HFFc6 (cell line): ENCODE measurements around the gene TIPRL. TPM values are rescaled to one million over a fixed set of nuclear protein-coding genes. Genes with fewer than 3 reads are reported as not detected.

ENCODE experiments used
- DNase-seq: peaks from one replicate; pipeline ENCODE4 v3.0.0-alpha.2; 2018
- H3K27ac Mint-ChIP-seq: 2 replicates; pipeline ENCODE4 v1.8.0; 2020; ENCODE audit warnings: mild to moderate bottlenecking, mixed read lengths
- H3K27me3 Mint-ChIP-seq: 2 replicates; pipeline ENCODE4 v1.8.0; 2021; ENCODE audit warnings: mild to moderate bottlenecking, moderate library complexity, mixed read lengths; ENCODE audit not compliant: insufficient read depth
- H3K36me3 Mint-ChIP-seq: 2 replicates; pipeline ENCODE4 v1.8.0; 2021; ENCODE audit warnings: low read depth, mixed read lengths
- H3K4me1 Mint-ChIP-seq: 2 replicates; pipeline ENCODE4 v1.8.0; 2020; ENCODE audit warnings: low read depth, mixed read lengths
- H3K4me3 Mint-ChIP-seq: 2 replicates; pipeline ENCODE4 v1.8.0; 2020; ENCODE audit warnings: mild to moderate bottlenecking, moderate library complexity, mixed read lengths
- H3K9me3 Mint-ChIP-seq: 2 replicates; pipeline ENCODE4 v1.8.0; 2020; ENCODE audit warnings: mild to moderate bottlenecking, mixed read lengths
- total RNA-seq, 6 experiments: library from RNA; stranded (reverse); fragmentation: NEBNext Ultra II Directional; extraction: Animal tissue kit (Norgen Biotek cat#: 25700); gene quantifications; 2 replicates in 1 of 6; 3 replicates in 5 of 6; pipeline ENCODE4 v1.2.3, GENCODE V29; 2021
- TF ChIP-seq, protein P1 (sequence below): fragments of 200-600 bp; sonication (generic); IDR thresholded peaks from 2 replicates; pipeline ENCODE4 v1.5.0; 2021; ENCODE audit warnings: antibody characterized with exemption, mild to moderate bottlenecking

The TIPRL gene
- total RNA-seq, 6 experiments from 2014 or later: 38.8 to 46.2 (median 44.2) TPM

DNA sequence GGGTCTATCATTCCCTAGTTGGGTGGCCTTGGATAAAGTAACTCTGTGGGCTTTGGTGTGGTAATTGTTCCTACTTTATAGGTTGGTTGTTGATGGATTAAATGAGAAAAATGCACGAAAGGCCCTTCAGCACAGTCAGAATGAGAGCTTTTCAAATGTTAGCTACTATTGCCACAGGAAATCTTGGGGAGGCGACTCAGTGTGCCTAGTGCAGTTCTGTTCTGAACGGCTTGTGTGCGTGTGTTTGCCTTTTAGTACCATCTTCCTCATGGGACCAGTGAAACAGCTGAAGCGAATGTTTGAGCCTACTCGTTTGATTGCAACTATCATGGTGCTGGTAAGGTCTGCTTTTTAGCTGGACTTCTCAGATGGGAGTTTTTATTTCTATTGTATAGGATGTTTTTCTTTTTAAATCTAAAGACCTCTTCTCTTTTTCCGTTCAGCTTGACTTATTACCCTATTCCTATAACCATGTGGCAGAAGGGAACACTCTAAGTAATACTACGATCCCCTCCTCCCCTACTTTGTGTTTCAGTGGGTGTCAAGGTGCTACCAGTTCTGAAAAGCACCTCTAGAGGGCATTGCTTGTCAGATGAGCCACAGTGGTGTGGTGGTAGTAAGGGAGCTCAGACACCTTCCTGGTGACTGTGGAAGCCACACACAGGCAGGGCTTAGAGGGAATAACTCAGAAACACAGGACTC lies 56.2 kb downstream of the TIPRL start:
- Mint-ChIP-seq H3K27ac (peak overlapping the region; percentile 18), H3K4me3 (no peak overlapping the region), H3K4me1 (peaks cover 34% of the 10 kb centered on the region), H3K36me3 (peaks cover 27% of the 10 kb centered on the region), H3K9me3 (no peaks in the 10 kb centered on the region), H3K27me3 (no peaks in the 10 kb centered on the region; the same call in 1 of the 2 replicates)
- peak; percentile 70 for DNase-seq
- TF ChIP-seq, protein P1, sequence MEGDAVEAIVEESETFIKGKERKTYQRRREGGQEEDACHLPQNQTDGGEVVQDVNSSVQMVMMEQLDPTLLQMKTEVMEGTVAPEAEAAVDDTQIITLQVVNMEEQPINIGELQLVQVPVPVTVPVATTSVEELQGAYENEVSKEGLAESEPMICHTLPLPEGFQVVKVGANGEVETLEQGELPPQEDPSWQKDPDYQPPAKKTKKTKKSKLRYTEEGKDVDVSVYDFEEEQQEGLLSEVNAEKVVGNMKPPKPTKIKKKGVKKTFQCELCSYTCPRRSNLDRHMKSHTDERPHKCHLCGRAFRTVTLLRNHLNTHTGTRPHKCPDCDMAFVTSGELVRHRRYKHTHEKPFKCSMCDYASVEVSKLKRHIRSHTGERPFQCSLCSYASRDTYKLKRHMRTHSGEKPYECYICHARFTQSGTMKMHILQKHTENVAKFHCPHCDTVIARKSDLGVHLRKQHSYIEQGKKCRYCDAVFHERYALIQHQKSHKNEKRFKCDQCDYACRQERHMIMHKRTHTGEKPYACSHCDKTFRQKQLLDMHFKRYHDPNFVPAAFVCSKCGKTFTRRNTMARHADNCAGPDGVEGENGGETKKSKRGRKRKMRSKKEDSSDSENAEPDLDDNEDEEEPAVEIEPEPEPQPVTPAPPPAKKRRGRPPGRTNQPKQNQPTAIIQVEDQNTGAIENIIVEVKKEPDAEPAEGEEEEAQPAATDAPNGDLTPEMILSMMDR: peak; percentile 81

DNA sequence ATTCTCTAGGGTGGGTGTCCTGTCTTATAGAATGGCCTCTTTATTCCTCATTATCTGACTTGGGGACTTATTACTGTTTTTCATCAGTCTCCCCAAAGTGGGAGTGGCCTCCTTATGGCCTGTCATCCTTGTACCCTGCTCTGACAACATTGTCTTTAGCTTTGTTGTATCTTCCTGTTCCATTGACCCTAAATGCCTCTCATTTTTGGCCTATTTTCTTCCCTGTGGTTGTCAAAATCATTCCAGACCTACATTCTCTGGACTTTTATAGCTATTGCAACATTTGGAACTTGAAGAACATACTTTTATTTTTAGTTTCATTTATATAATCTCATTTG lies 56.8 kb downstream of the TIPRL start:
- H3K9me3 Mint-ChIP-seq: no peaks in the 10 kb centered on the region
- no peak overlapping the region; the same call in 1 of the 2 replicates for H3K27ac Mint-ChIP-seq
- H3K27me3 Mint-ChIP-seq: no peaks in the 10 kb centered on the region; the same call in 1 of the 2 replicates
- H3K4me3 Mint-ChIP-seq: no peak overlapping the region
- H3K36me3 Mint-ChIP-seq: peaks cover 31% of the 10 kb centered on the region
- TF ChIP-seq, protein P1: peak; percentile 38; the same call in 1 of the 2 replicates
- peaks cover 32% of the 10 kb centered on the region for H3K4me1 Mint-ChIP-seq
- DNase-seq: peak; percentile 36

GRCh38 chr1:168235937-168236336 lies 57.2 kb downstream of the TIPRL start:
- Mint-ChIP-seq H3K27me3 (no peaks in the 10 kb centered on the region; the same call in 1 of the 2 replicates), H3K27ac (no peak overlapping the region; the same call in 1 of the 2 replicates), H3K36me3 (peaks cover 31% of the 10 kb centered on the region), H3K4me3 (no peak overlapping the region), H3K4me1 (peaks cover 28% of the 10 kb centered on the region), H3K9me3 (no peaks in the 10 kb centered on the region)
- TF ChIP-seq, protein P1: no peak
- DNase-seq: no peak

DNA sequence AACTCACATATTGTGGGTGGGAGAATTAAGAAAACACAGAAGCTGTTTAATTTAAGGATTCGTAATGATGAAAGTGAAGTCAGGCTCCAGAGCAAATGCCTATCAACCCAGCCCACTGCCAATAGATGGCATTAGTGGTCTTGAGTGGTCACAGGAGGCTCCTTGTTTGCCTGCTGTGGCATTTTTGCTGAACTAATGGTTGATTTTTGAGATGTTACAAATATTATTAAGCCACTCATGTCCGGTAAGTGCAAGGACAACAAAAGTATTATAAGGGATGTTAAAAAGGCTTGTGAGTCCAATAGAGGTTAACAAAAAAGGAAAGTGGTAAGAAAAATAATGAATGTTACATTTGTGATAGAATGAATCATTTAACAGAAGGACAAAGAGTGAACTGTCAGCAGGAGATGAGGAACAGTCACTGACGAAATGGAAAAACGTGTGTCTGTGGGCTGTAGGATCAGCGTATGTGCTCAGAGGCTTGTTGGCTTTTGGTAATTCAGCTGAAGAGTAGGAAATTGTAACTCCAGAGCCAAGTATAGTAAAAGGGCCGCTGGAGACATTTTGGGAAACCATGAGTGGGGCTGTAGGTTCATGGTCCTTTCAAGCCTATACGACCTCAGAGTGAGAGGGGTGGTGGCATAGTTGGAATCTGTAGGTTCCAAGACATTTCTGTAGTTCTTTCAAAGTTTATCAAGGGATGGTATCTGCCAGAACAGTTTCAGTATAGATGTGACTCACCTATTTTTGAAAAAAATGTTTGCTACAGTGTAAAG lies 58.3 kb downstream of the TIPRL start:
- H3K36me3 Mint-ChIP-seq: peaks cover 31% of the 10 kb centered on the region
- DNase-seq: no peak

GRCh38 chr1:168243198-168243597 lies 64.4 kb downstream of the TIPRL start:
- Mint-ChIP-seq H3K36me3 (peaks cover 55% of the 10 kb centered on the region), H3K4me3 (no peak overlapping the region), H3K27ac (no peak overlapping the region), H3K9me3 (no peaks in the 10 kb centered on the region), H3K27me3 (no peaks in the 10 kb centered on the region), H3K4me1 (no peaks in the 10 kb centered on the region; the same call in 1 of the 2 replicates)
- DNase-seq: no peak
- TF ChIP-seq, protein P1: no peak

More for the DNA sequence above, 58.3 kb downstream of the TIPRL start:
- TF ChIP-seq, protein P1: no peak
- Mint-ChIP-seq H3K4me1 (peaks cover 27% of the 10 kb centered on the region), H3K4me3 (no peak overlapping the region), H3K27ac (no peak overlapping the region; the same call in 1 of the 2 replicates), H3K27me3 (no peaks in the 10 kb centered on the region; the same call in 1 of the 2 replicates), H3K9me3 (no peaks in the 10 kb centered on the region)
